Measurements from ENCODE around the gene HLA-DQA1. TPM values are rescaled to one million over a fixed set of nuclear protein-coding genes. Genes with fewer than 3 reads are reported as not detected.
"Not testable (repeated sequence)": the region's sequence is repeated elsewhere in the genome, so short reads cannot be mapped to it uniquely, and the experiment has no call there.

The HLA-DQA1 gene
- polyA plus RNA-seq, 3 donors = 3.3 to 7.4 (median 4.5) TPM

GRCh38 chr6:32657819-32658218 lies 20.6 kb downstream of the HLA-DQA1 start:
- not testable (repeated sequence) for DNase-seq (ENCODE audit: low read depth in 3 of 3, low spot score in 2 of 3)

DNA sequence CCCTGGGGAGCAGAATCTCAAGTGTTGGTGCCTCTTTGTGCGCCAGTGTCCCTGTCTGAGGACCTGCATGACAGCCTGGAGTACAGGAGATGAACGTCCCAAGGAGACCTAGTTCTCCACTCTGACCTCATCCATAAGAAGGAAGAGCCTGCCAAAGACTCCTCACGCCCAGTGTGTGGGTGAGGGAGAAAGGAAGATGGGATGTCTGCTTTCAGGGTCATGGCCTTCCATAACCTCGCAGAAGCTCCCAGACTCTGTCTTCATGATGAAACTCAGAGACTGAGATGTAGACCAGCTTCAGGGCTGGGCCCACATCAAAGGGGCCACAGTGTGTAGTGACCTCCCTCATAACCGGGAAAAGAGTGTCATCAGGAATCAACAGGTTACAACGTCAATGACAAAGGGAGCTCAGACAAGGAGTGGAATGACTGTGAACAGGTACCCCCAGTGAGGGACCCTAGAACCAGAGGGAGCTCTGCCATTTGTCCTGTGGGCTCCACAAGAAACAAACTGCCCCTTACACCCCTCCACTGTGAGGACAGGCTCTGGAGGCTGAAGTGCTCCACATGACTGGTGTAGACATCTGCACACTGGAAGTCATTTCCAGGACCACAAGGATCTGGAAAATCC lies 21.2 kb downstream of the HLA-DQA1 start:
- DNase-seq (ENCODE audit: low read depth in 3 of 3, low spot score in 2 of 3) = no peak

DNA sequence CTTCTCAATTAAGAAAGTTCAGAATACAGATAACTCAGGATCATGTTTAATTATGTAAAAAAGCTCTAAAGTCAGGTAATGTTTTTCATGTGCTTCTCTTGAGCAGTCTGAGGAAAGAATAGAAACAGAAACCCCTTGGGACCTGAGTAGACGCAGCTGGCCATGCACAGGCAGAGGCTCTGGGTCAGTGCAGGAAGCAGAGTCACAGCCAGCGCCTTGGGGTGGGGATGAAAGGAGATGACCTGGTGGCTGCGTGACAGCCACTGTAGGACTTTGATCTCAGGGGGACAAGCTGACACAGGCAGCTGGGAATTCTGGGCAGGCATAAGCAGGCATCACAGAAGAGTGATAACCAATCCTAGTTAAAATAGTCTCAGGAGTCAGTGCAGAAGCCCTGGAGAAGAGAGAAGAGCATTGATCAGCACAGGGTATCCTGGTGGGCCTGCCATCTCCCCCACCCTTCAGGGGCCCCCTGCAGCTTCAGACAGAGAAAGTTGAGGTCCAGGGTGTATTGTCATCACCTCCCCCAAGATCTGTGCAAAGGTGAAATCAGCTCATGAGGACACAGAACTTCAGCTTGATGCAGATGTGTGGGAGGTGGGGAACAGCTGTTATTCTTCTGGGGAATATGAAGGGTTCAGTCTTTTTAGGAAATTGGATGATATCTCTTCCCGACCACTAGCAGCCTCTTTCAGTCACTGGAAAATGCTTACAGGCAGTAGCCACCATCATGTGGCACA lies 22.8 kb downstream of the HLA-DQA1 start:
- no peak for DNase-seq (ENCODE audit: low read depth in 3 of 3, low spot score in 2 of 3)

- DNase-seq (ENCODE audit: low read depth in 3 of 3, low spot score in 2 of 3) = no peak
These were observed 24.9 kb downstream of the HLA-DQA1 start for GRCh38 chr6:32662099-32662498.

DNA sequence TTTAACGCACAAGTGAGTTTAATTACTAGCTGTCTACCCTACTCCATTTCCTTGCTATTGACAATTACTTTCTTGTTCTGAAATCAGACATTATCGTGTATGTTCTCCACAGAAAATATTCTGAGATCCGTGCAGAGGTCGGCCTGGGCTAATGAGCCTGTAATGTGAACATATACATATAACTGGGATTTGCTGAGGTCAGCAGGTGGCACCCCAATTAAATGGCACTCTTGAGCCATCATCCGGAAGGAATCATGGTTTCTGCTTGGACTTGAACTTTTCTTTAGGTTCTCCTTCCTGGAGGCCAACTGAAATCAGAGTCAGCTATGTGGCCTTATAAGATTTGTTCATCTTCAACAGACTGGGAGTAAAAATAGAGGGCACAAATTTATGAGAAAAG lies 25.6 kb downstream of the HLA-DQA1 start:
- DNase-seq (ENCODE audit: low read depth in 3 of 3, low spot score in 2 of 3) = no peak

DNA sequence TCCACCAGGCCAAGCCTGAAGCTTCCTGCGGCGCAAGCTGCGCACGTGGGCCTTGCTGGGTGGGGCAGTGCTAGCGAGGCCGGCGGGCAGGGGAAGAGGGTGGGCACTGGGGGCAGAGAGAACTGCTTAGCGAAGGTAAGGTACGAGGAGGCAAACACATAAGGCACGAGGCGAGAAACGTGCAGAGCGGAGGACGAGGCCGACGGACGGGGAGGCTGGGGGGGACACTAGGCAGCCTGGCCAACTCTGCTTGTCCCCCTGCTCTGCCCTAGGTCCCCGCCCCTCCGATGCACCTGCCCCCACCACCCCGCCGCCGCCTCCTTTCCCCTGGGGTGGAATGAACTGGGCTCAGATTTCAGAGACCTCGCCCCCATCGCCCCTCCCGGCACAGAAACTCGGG lies 27.1 kb downstream of the HLA-DQA1 start:
- DNase-seq (ENCODE audit: low read depth in 3 of 3, low spot score in 2 of 3) = no peak

- DNase-seq (ENCODE audit: low read depth in 3 of 3, low spot score in 2 of 3) = no peak
These were observed 27.7 kb downstream of the HLA-DQA1 start for GRCh38 chr6:32664827-32665362.

GRCh38 chr6:32665661-32666060 lies 28.5 kb downstream of the HLA-DQA1 start:
- DNase-seq (ENCODE audit: low read depth in 3 of 3, low spot score in 2 of 3) = no peak

GRCh38 chr6:32666420-32667300 lies 29.5 kb downstream of the HLA-DQA1 start, which contains the start of gene HLA-DQB1:
Gene HLA-DQB1, minus strand, starts transcription at chr6:32666657. Its CDS starts 50 bp downstream, at chr6:32666607.
- DNase-seq (ENCODE audit: low read depth in 3 of 3, low spot score in 2 of 3) = peak; percentile 43 to 61 (median 48)

DNA sequence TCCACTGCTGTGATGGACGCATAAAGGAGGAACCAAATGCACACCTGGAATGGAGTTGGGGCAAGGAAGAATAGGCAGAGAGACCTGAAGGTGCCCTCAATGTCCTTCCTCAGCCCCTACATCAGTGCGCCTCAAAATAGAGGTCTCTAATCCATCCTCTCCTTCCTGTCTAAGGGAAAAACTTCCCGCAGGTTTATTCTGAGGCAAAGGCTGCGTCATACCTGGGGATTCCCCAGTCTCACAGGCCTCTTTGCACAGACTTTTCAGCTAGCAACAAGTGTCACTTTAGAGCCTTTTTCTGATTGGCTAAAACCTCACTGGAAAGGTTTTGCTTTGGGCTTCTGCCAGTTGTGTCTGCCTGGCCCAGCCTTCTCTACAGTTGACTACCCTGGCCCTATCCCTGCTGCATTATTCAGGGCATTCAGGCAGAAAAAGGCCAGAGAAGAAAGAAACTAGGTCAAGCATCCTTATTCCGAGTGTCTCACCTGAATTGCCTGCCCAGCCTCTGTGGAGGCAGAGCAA lies 31.1 kb downstream of the HLA-DQA1 start:
- DNase-seq (ENCODE audit: low read depth in 3 of 3, low spot score in 2 of 3) = no peak

DNA sequence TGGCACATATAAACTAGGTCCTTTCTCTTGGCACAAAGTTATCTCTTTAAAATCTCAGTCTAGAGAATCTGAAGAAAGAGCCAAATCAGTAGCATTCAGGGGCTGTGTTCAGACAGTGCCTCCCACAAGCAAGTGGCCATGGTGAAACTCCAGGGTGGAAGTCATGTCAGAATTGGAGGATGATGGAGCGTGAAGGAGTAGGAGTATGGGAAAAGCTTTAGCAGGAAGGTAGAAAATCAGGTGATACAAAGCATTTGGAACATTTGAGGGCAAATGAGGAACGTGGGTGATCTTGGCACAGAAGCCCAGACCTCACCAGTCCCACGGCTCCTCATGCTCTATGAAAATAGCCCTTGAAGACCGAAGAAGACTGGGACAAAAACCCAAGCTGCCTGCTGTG lies 32.0 kb downstream of the HLA-DQA1 start:
- no peak for DNase-seq (ENCODE audit: low read depth in 3 of 3, low spot score in 2 of 3)

DNA sequence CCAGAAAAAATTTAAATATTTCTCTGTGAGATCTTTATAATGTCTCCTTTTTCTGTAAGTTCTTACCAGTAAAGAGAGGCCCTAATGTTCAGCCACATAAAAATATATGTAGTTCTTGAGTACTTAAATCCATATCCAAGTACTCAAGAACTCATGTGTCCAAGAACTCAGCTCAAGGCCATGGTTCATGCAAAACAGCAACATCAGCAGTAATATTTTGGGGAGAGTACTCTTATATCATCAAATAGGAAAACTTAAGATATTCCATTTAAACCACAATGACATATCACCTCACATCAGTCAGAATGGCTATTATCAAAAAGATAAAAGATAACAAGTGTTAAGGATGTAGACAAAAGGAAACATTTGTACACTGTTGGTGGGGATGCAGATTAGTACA lies 32.7 kb downstream of the HLA-DQA1 start:
- no peak for DNase-seq (ENCODE audit: low read depth in 3 of 3, low spot score in 2 of 3)

GRCh38 chr6:32671908-32672307 lies 34.7 kb downstream of the HLA-DQA1 start:
- not testable (repeated sequence) for DNase-seq (ENCODE audit: low read depth in 3 of 3, low spot score in 2 of 3)

DNA sequence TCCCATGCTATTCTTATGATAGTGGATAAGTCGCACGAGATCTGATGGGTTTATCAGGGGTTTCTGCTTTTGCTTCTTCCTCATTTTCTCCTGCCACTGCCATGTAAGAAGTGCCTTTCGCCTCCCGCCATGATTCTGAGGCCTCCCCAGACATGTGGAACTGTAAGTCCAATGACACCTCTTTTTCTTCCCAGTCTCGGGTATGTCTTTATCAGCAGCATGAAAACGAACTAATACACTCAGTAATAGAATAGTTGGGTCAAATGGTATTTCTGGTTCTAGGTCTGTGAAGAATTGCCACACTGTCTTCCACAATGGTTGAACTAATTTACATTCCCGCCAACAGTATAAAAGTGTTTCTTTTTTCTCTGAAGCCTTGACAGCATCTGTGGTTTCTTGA lies 36.9 kb downstream of the HLA-DQA1 start:
- DNase-seq (ENCODE audit: low read depth in 3 of 3, low spot score in 2 of 3) = not testable (repeated sequence)

GRCh38 chr6:32679492-32679891 lies 42.3 kb downstream of the HLA-DQA1 start:
- no peak for DNase-seq (ENCODE audit: low read depth in 3 of 3, low spot score in 2 of 3)

DNA sequence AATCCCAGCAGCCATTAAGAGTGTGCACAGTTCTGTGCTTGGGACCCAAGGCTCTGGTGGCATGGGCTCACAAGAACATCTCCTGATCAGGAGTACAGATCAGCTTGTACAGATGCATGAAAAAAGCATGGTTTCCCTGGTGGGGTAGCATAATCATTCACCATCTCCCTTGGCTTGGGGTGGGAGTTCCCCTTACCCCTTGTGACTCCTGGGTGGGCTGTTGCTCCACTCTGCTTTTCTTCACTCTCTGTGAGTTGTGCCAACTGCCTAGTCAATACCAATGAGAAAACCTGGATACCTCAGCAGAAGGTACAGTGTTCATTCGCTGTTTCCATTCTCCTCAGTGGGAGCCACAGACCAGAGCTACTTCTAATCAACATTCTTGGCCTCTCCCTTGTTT lies 42.8 kb downstream of the HLA-DQA1 start:
- no peak for DNase-seq (ENCODE audit: low read depth in 3 of 3, low spot score in 2 of 3)

DNA sequence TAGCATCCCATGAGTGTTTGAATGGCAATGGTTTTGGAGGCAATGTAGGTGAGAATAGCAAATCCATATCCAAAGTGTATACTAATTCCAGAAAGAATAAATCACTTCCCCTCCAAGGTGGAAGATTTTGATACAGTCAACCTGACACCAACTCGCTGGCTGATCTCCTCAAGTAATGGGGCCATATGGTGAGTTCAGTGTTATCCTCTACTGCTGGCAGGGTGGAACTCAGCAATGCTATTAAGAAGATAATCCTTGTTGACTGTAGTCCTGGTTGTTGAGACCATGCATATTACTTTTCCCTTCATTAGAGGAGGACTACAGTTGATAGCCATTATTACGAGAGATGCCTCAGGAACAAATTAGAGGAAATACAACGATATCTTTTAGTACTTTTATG lies 47.0 kb downstream of the HLA-DQA1 start:
- DNase-seq (ENCODE audit: low read depth in 3 of 3, low spot score in 2 of 3) = no peak

DNA sequence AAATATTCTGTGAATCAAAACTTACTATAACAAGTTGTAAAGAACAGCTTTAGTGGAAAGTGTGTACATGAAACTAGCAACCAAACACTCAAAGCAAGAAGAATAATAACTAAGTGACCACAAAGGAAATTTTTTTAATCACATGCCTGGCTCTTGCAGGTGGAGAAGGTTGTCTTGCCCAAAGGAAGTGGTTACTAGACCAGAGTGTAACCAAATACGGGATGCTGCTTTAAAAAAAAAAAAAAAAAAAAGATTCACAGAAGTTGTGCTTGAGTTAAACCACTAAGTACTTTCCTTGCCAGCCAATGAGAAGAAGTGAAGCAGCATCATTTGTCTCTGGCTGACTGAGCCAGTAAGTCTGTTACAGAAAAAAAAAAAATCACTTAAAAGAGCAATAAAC lies 48.4 kb downstream of the HLA-DQA1 start:
- DNase-seq (ENCODE audit: low read depth in 3 of 3, low spot score in 2 of 3) = no peak

DNA sequence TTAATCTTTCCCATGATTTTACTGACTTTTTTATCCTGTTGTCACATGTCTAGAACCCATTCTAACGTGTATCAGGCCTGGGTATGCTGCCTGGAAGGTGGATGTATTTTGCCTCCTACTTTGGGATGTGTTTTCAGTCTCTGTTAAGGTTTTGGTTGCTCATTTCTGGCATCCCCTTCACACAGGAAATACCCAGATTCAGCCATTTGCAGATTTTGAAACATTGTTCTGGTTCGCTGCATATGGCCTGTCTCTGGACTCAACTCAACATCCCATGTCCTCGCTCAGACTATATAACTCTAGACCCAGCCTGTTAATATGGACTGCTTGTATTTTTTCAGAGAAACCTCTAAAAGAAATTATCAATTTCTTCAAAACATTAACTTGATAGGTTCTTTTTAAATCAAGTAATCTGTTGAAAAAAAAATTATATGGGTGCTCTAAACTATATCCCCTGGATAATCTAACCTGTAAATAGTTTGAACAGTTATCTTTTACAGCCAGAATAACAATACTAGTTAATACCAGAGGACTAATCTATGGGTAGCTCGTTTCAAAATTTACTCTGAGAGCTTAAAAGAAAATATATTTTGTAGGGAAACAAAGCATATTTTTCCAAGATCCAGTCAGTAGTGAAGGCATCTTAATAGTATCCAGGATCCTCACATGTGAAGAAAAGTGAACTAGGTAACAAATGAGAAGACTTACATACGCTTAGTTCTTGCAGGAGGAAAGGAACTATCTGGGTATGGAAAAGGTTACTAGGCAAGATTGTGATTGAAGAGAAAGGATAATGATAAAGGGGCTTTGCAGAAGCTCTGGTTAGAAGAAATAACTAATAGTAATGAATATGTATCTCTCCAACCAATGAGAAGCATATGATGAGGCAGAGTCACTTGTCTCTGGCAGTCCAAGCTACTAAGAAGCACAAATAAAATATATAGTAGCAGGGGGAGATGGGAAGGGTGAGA lies 52.6 kb downstream of the HLA-DQA1 start:
- no peak for DNase-seq (ENCODE audit: low read depth in 3 of 3, low spot score in 2 of 3)

DNA sequence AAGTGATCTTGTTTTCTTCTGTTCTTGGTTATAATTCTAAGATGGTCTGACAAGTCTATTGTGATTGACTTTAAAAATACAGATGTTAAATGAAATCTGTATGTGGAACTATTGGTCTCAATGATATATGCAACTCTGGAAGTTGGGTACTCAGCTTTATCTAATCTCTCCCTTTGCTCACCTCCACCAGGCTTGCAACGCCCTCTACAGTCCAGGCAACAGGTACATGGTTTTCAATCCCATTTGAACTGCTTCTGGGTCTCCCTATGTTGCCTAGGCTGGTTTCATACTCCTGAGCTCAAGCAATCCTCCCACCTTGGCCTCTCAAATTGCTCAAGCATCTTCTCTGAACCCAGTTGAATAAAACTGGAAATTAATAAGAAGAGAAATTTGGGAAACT lies 54.8 kb downstream of the HLA-DQA1 start:
- DNase-seq (ENCODE audit: low read depth in 3 of 3, low spot score in 2 of 3) = no peak
